ENCODE measurements around the gene C10orf88.

- no peak for TF ChIP-seq CBX5 (IDR thresholded peaks at IDR 0.05; ENCODE audit: low read depth, low read length)
- TF ChIP-seq, protein P1, sequence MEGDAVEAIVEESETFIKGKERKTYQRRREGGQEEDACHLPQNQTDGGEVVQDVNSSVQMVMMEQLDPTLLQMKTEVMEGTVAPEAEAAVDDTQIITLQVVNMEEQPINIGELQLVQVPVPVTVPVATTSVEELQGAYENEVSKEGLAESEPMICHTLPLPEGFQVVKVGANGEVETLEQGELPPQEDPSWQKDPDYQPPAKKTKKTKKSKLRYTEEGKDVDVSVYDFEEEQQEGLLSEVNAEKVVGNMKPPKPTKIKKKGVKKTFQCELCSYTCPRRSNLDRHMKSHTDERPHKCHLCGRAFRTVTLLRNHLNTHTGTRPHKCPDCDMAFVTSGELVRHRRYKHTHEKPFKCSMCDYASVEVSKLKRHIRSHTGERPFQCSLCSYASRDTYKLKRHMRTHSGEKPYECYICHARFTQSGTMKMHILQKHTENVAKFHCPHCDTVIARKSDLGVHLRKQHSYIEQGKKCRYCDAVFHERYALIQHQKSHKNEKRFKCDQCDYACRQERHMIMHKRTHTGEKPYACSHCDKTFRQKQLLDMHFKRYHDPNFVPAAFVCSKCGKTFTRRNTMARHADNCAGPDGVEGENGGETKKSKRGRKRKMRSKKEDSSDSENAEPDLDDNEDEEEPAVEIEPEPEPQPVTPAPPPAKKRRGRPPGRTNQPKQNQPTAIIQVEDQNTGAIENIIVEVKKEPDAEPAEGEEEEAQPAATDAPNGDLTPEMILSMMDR (IDR thresholded peaks at IDR 0.05; ENCODE audit: control extremely low read depth in 1 of 3, insufficient read depth in 1 of 3, low read depth in 1 of 3, low read length in 3 of 3) = no peak
- TF ChIP-seq HDAC2 (IDR thresholded peaks at IDR 0.05; ENCODE audit: borderline replicate concordance in 1 of 2, low read depth in 2 of 2, low read length in 2 of 2) = no peak
- TF ChIP-seq MAFK (IDR thresholded peaks at IDR 0.05; ENCODE audit: low read depth, low read length) = no peak
- no peak for TF ChIP-seq RXRA (IDR thresholded peaks at IDR 0.05; ENCODE audit: insufficient read depth, low read depth, low read length)
- no peak for TF ChIP-seq POLR2A (IDR thresholded peaks at IDR 0.05; ENCODE audit: control extremely low read depth in 1 of 2, low read depth in 2 of 2, low read length in 2 of 2)
These were observed 1.9 kb upstream of the C10orf88 start for GRCh38 chr10:122955892-122956291.
